CD4-positive, alpha-beta T cell treated with Interferon alpha-2 for 1 hour (primary cell): ENCODE measurements around the gene PRKAG2.
"Not testable (repeated sequence)": the region's sequence is repeated elsewhere in the genome, so short reads cannot be mapped to it uniquely, and the experiment has no call there.

Source experiments
- DNase-seq, 2 donors: peaks; one replicate each; pipeline ENCODE4 v3.0.0-alpha.2; 2020 to 2022

The PRKAG2 gene

DNA sequence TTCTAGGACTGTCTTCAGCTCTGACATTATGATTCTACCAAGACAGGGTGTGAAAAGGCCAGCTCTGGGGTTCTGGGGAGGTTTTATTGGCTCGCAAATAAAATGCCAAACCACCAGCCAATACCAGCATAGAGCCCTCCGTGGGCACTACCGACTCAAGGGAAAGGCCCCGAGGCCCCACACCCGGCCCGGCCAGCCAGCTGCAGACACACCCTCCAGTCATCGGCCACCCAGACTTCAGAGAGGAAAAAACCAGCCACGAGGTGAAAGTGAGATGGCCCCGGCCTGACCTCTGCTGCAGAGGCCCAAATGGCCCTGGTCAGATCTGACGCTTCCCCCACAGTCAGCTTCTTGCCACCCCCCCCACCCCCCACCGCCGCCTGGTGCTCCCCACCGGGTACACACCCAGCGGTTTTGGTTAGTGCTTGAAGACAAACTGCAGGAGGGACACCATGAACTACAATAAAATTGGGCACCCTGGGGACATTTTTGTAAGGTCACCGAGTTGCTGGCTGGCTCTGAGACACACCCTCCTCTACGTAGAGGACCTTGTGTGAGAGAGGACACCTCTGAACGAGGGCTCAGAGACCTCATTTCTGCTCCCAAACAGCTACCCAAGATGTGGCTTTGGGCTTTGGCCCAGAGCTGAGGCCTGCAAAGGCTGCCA lies 79.9 kb downstream of the PRKAG2 start:
- DNase-seq, result no peak

GRCh38 chr7:151796091-151796870 lies 80.6 kb downstream of the PRKAG2 start:
- DNase-seq, result peak in 1 of 2 donors; percentile 72

DNA sequence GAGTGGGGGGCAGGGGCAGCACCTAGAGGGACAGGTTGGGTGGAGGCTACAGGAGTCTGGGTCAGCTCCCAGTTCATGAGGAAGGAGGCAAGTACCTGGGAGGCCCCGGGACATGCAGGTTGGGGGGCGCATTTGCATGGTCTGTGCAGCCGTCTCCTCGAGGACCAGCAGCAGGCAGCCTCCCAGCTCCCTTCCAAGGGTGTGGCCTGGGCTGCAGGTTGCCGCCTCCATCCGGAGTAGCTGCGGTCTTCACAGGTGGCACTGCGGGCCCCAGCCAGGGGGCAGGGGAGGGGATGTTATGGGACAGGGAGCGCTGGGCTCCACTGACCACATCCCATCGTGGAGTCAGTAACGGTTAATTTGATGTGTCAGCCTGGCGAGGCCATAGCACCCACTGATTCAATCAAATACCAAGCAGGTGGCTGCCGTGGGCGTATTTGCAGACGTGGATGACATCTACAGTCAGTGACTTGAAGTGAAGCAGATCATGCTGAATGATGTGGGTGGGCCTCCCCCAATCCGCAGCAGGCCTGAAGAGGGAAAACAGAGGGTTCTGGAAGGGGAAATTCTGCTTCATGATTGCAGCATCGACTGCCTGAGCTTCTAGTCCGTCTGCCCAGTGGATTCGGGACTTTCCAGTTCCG lies 81.6 kb downstream of the PRKAG2 start:
- DNase-seq, result peak in 1 of 2 donors; percentile 41

DNA sequence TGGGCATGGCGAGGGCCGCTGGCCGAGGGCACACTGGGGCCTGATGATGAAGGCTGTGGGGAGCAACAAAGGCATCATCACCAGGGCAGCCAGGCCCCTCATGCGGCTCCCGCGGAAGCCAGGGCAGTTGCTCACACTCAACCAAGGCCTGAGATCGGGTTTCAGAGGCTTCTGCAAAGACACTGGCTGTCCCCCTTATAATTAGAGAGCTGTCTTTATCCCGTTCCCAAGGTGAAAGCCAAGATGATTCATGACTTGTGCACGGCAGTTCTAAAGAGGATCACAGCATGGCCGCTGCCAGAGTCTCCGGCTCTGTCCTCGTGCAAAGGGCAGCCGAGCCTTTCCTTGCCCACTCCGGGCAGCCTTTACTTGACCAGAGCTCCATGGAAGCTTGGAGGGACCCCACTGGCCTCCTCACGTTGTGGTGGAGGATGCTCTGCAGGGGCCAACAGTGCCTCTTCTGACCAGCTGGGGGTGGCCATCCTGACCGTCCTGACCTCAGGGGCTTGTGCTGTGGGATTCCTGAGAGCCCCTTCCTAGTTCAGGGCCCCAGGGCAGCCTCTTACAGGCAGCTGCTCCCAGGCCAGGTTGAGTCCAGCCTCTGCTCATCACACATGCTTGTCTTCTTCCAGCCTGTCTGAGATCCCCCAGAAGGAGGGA lies 82.3 kb downstream of the PRKAG2 start:
- DNase-seq, result no peak

GRCh38 chr7:151793991-151794507 lies 82.9 kb downstream of the PRKAG2 start:
- DNase-seq, result no peak

- DNase-seq, result peak in 1 of 2 donors; percentile 57
Observed at GRCh38 chr7:151793531-151793951, 83.4 kb downstream of the PRKAG2 start.

DNA sequence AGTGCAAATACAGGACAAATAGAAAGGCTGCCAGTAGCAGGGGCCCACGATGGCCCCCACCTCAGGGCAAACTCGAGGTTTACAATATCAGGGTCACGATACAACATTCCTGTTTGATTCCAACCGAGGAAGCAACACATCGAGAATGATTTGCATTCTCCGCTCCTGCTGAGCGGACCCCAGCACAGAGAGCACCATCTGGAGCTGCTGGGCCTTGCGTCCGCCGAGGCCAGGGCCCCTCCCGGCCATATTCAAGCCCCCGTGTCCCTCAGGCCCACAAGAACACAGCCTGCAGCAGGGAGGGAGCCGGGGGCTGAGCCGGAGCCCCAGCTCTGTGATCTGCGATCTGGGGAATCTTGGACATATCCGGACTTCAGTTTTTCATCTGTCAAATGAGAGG lies 84.3 kb downstream of the PRKAG2 start:
- DNase-seq, result no peak

GRCh38 chr7:151792086-151792485 lies 84.8 kb downstream of the PRKAG2 start:
- DNase-seq, result no peak

DNA sequence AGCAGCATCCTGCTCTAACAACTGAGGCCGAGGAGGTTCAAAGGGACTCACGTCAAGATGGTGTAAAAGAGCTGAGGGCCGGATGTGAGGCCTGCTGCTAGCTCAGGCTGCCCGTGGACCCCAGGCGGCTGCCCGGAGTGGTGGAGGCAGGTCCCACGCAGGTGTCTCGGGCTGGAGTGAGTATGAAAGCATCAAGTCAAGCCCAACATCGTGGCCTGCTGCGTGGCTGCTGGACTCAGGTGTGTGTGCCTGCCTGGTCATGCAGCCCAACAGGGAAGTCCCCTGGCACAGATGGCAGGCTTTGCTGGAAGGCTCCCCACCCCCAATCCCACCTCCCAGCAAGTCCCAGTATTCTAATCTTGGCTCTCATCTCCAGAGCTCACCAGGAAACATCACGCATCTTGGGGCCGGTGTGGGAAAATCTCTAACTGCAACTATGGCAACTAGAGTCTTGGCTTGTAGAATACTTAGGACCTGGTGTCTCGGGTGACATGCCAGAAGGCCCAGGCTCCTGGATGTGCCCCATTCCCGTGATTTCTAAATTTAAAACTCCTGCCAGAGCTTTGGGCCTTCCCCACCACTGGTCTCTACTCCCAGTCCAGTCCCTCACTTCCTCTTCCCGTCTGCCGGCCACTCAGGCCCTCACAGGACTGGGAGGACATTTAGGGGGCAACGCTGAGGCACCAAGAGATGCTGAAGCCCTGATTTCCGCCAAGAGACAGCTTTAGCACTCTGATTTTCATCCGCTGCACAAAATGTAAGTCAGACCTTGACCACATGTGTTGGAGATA lies 85.9 kb downstream of the PRKAG2 start:
- no peak for DNase-seq

- no peak for DNase-seq
Observed at GRCh38 chr7:151790095-151790829, 86.7 kb downstream of the PRKAG2 start.

DNA sequence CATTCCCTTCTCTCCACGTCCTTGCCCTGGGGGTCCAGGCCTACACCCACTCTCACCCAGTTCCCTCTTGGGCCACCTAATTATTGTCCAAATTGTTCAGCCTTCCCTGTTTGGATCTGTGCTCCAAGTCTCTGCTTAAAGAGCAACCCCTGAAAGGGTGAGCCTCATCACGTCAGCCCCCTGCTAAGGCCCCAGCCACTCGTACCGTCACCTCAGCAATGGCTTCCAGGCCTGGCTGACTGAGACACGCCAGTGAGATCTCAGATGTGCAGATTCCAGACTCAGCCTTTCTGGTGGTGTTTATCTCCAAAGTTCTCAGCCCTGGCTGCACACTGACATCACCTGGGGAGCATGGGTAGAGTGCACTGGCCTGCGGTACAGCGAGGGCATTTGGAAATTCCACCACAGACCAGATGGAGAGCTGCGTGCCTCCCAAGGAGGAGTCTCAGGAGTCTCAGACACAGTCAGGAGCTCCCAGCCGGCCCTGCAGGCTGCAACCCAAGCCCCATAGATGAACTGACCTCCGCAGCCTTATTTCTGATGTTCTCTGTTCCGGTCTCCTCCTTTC lies 87.5 kb downstream of the PRKAG2 start:
- DNase-seq, result no peak

GRCh38 chr7:151787348-151787747 lies 89.6 kb downstream of the PRKAG2 start:
- no peak for DNase-seq

- no peak for DNase-seq
Observed at GRCh38 chr7:151786936-151787335, 90.0 kb downstream of the PRKAG2 start.

DNA sequence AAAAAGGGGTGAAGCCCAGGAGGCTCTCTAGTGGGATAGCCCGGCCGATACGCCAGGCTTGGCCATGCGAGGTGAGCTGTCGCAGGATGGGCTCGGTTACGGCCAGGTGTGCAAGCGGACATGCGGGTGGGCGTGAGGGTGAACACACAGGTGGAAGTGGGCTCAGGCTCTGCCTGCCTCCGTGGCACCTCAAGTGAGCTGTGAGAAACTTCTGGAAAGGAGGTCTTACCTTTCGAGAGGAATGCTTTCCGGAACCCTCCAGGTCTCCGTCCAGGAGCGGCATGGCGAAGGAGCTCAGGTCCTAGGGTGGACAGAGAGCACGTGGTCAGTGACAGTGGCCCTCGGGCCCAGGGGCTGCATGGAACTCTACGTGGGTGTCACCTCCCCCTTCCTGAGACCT lies 90.7 kb downstream of the PRKAG2 start:
- DNase-seq, result no peak

- no peak for DNase-seq
Observed at GRCh38 chr7:151785681-151785965, 91.3 kb downstream of the PRKAG2 start.

DNA sequence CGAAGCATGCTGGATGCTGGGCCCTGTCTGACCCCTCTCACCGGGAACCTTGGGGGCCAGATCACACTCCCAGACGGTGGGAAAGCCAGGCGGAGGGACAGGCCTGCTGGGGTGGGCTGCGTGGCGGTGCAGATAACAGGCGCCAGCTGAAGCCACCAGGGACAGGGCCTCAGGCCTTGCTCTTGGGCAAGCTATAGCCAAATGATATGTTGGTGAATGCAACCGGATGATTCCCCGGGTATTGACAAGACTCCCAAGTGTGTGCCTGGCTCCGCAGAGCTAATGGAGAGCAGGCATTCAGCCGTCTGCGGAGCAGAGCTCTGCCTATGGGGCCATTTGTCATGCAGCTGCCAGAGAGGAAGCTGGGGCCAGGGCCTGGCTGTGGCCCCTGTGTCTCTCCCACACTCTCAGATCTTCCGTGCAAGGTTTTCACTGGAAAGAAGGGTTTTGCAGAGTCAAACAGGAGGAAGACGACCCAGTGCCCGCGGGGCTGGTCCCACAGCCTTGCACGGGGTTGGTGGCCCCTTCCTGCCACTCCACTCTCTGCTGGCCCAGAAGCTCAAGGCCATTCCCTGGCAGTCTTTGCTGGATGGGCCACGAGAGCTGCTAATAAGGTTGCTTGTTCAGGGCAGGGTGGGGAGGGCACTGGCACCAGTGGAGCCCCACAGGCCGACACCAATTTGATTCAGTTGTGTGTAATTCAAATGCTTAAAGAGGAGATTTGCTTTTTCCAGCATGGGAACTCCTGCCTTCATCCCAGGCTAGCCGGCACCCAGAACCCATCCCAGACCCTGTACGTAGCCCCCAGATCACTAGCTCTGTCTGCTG lies 91.8 kb downstream of the PRKAG2 start:
- DNase-seq, result no peak

DNA sequence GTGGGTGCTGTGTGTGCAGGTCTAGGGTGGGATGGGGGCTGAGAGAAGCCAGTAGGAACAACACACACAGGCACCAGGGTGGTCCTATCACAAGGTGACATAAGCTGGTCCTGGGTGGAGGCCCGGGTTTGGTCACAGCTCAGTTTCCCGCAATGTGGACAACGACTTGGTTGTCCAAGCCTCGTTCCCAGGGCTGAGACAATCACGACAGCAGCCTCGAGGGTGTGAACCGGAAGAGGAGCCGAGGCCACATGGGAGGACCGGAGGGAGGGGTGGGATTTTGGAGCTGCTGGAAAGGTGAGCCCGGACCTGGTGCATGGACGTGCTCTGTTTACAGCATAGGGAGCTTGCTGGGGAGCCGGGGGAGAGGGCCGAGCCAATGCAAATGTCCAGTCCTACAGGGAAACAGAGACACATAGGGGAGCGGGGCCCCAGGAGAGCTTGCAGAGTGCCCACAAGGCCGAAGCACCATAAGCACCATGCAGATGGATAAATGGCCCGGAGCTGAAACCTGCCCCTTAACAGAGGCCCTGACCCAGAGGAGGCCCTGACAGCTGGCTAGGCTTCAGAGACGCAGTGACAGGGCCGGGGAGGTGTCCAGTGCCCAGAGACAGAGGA lies 92.8 kb downstream of the PRKAG2 start:
- DNase-seq, result no peak

DNA sequence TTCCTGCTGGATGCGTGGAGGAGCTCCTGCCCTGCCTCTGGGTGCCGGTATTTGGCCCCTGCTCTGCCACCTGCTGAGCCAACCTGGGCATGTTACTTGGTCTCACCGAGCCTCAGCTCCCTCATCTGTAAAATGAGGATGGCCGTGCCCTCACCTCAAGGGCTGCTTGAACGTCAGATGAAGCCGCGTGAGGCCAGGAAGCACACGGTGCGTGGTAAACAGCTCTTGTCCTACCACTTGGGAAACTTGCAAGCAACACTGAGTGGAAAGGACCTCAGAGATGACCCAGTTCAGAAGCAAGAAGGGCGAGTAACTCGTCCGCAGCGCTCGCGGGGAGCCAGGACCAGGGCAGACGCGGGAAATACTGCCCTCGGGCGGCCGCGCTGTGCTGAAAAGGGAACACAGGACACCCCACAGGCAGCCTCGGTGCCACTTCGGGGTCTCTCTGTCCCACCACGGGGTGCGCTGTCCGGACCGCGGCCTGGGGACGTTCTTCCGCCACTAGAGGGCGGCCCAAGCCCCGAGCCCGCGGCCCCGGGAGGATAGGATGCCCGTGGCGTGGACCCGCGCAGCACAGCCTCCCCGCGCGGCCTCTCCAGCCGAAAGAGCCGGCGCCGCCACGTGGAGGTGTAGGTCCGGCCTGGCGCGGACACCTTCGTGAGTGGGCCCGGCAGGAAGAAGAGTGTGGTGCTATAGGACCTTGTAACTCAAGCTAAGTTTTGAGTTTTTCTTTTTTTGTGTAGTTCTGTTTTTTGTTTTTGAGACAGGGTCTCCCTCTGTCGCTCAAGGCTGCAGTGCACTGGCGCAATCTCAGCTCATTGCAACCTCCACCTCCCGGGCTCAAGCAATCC lies 94.1 kb downstream of the PRKAG2 start:
- peak; percentile 76 to 78 for DNase-seq

- DNase-seq, result not testable (repeated sequence)
Observed at GRCh38 chr7:151782256-151782597, 94.7 kb downstream of the PRKAG2 start.
